ENCODE results near the gene BAG5.

- TF ChIP-seq EZH2 (IDR thresholded peaks at IDR 0.05), result no peak
- no peak for TF ChIP-seq POLR2AphosphoS5 (IDR thresholded peaks at IDR 0.05; ENCODE audit: borderline replicate concordance, low read depth, low read length)
Observed at GRCh38 chr14:103558071-103558882, 4.2 kb downstream of the BAG5 start.

All from SK-N-MC (cell line).